Brain microvascular endothelial cell (primary cell): ENCODE measurements around the gene PDE4DIP.
"Not testable (repeated sequence)": the region's sequence is repeated elsewhere in the genome, so short reads cannot be mapped to it uniquely, and the experiment has no call there.

ENCODE experiments used
- DNase-seq: peaks from one replicate; pipeline ENCODE4 v3.0.0-alpha.2; 2020
- H3K27ac ChIP-seq: fragments of 250-450 bp; sonication (Bioruptor Pico); 2 replicates; pipeline ENCODE4 v1.5.1; 2020; ENCODE audit warnings: mild to moderate bottlenecking, moderate library complexity
- H3K27me3 ChIP-seq: fragments of 250-450 bp; sonication (Bioruptor Pico); replicated peaks from 2 replicates; pipeline ENCODE4 v1.5.1; 2020; ENCODE audit warnings: mild to moderate bottlenecking
- H3K36me3 ChIP-seq: fragments of 250-450 bp; sonication (Bioruptor Pico); replicated peaks from 2 replicates; pipeline ENCODE4 v1.5.1; 2020; ENCODE audit warnings: mild to moderate bottlenecking
- H3K4me3 ChIP-seq: 2 replicates; pipeline ENCODE4 v1.5.1; 2011; ENCODE audit warnings: low read depth, mild to moderate bottlenecking, control low read depth, low read length, moderate library complexity
- in situ Hi-C: cut with HindIII; loops from 2 replicates; pipeline ENCODE4 v1.10.0; 2017; ENCODE audit warnings: low sequenced_read_pairs, low pct_ligation_motif_present

Gene PDE4DIP

DNA sequence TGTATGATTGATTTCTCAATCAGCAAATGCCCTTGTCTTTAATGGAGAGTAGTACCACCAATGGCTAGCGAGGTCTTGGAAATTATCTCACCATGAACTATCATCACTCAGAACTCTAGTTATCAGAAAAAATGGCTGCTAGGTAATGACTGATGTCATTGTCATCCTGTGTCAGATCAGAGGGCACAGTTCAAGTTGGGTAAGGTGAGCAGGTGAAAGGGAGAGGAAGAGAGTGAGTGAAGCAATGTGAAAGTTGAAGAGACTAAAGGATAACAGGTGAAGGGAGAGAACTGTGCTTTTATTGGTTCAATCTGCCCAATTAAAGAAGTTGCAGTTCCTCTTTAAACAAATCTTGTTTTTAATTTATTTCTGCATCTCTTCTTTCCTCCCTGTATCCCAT, 76.8 kb downstream of the PDE4DIP start:
- H3K36me3 ChIP-seq, H3K27ac ChIP-seq, in situ Hi-C loops, H3K27me3 ChIP-seq, H3K4me3 ChIP-seq, DNase-seq: not testable (repeated sequence)

DNA sequence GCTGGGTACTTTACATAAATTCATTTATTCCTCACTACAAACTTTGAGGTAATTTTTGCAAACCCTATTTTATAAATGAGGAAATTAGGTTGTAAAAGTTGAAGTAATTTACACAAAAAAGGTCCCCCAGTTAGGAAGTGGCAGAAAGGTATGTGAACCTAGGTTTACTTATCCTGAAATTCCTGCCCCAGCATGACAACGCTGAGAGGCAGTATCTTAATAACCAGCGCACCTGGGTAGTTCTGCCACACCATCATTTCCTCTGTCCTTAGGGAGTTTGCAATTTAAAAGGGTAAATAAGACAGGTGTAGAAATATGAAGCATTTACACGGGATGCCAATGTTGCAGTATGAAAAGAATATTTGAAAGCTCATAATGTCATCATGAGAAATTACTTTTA, 79.6 kb downstream of the PDE4DIP start:
- DNase-seq, H3K27me3 ChIP-seq, H3K36me3 ChIP-seq, in situ Hi-C loops, H3K4me3 ChIP-seq, H3K27ac ChIP-seq: not testable (repeated sequence)

DNA sequence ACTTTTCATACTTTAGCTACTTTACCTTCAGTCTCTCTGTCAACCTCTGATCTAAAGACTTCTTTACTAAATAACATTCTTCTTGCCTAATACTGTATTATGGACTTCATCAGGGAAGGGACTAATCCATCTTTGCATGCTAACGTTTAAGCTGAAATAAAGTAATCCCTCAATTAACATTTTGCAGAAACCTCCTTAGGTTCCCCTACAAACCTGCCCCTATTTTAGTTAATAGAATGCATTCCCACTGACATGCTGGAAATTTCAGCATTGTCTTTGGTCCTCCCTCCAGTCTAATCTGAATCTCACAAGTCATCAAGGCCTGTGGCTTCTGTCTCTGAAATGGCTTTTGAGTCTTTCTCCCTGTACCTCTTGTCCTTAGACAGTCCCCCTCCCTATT, 83.4 kb downstream of the PDE4DIP start:
- H3K4me3 ChIP-seq, DNase-seq, in situ Hi-C loops, H3K27ac ChIP-seq, H3K27me3 ChIP-seq, H3K36me3 ChIP-seq: not testable (repeated sequence)

DNA sequence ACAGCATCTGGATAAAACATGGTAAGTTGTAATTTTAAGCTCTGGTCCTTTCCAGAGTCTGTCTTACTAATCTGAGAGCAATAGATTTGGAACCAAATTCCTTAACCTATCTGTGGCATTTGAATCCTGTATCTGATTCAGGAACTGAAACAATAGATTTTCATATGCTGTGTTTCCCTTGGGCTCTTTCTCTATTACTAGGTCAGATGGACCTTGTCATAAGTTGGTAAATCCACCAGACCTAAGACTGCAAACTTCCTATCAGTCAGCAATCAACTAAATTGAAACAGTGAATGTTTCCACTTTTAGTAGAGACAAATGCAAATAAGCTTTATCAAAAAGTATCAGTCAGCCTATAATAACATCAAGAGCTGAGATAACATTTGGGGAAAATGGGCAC, 85.0 kb downstream of the PDE4DIP start:
- H3K27me3 ChIP-seq, DNase-seq, in situ Hi-C loops, H3K4me3 ChIP-seq, H3K27ac ChIP-seq, H3K36me3 ChIP-seq: not testable (repeated sequence)

DNA sequence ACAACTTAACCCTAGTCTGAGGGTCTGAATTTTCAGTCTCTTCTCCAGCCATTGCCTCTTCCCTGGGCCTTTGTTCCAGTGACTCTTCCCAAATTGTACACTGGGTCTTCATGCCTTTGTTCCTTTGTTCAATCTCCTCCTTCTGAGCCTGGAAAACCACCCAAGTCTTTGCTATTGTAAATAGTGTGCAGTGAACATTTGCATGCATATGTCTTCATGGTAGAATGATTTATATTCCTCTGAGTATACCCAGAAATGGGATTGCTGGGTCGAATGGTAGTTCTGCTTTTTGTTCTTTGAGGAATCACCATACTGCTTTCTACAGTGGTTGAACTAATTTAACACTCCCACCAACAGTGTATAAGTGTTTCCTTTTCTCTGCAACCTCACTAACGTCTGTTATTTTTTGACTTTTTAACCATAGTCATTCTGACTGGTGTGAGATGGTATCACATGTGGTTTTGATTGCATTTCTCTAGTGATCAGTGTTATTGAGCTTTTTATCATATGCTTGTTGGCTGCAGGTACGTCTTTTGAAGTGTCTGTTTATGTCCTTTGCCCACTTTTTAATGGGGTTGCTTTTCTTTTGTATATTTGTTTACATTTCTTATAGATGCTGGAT, 91.3 kb downstream of the PDE4DIP start:
- H3K27me3 ChIP-seq, DNase-seq, H3K36me3 ChIP-seq, H3K27ac ChIP-seq, H3K4me3 ChIP-seq, in situ Hi-C loops: not testable (repeated sequence)

DNA sequence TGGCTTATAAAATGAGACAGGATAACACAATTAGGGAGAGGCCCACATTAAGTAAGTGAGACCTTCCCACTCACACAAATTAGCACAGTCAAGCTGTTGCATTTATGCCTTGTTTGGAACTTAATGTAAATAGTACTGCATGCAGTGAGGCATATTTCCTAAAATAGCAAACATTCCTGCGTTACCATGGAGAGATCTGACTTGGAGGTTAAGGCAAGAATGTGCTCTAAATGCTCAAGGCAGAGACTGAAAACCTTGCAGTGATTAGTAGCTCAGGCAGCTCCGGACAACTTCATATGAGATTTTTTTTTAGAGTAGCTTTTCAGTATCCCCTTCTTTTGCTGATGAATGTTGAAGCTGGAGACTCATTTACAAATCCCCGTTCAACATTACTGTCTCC, 98.7 kb downstream of the PDE4DIP start:
- in situ Hi-C loops, DNase-seq, H3K4me3 ChIP-seq, H3K27ac ChIP-seq, H3K27me3 ChIP-seq, H3K36me3 ChIP-seq: not testable (repeated sequence)

DNA sequence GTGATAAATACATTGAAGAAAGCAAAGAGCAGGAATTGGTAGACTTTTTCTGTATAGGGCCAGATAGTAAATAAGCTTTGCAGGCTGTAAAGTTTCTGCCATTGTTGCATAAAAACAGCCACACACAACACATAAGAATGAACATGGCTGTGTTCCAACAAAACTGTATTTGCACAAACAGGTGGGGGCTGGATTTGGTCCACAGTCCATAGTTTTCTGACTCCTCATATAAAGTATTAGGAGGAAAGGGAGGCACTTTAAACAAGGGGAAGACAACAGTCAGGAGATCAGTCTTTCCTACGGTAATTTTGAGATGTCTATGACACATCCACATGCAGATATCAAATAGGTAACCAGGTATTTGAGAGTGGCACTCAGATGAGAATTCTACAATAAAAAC, 100.9 kb downstream of the PDE4DIP start:
- H3K36me3 ChIP-seq, DNase-seq, H3K27ac ChIP-seq, in situ Hi-C loops, H3K4me3 ChIP-seq, H3K27me3 ChIP-seq: not testable (repeated sequence)

DNA sequence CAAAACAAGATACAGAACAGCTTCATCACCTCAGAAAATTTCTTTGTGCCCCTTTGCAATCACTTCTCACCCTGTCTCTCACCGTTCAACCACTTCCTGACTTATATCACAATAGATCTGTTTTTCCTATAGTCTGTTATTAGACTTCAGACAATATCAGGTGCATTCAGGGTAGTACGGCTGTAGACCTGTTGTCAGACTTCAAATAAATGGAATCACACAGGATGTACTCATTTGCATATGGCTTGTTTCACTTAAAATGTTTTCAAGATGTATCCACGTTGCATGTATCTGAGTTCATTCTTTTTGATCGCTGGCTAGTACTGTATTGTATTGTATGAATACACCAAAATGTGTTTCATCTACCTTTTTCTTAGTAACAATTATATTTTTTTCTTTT, 104.5 kb downstream of the PDE4DIP start:
- in situ Hi-C loops, DNase-seq, H3K4me3 ChIP-seq, H3K36me3 ChIP-seq, H3K27ac ChIP-seq, H3K27me3 ChIP-seq: not testable (repeated sequence)

DNA sequence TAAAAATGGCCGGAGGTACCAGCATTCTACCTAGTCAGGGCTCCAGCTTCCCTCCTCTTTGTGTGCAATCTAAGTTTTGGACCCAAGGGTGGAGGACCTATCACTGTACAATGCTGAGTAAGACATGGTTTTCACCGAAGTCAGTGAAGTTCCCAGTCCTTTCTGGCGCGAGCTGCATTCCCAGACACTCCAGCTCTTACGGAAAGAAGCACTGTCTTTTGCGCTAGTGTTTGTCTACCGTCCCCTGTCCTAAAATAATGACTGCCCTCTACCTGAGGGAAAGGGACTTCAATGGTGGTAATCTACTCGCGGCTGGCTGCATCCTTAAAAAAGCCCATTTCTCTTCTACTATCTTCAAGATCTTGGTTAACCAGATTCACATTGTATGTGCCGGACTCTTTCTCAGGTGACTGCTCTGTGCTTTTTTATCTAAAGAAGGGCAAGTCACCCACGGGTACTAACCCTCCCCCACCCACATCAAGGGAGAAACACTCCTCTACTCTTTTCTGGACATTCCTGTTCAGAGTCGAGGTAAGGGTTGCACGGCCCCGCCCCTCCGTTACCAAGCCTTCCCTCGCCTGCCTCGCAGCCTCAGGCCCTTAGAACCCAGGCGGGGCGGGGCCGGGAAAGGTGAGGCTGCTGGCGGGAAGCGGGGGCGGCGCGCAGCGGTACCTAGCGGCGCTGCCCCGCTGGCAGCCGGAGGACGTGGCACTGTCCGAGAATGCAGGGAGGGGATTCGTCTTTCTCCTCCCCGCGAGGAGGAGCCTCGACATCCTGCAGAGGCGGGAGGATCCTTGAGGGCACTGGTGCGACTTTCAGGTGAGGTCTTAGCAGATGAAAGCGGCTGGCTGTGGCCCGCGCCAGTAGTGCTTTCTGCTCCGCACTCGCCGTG, 107.4 kb downstream of the PDE4DIP start:
- in situ Hi-C loops, H3K27me3 ChIP-seq, H3K36me3 ChIP-seq: not testable (repeated sequence)
- Histone ChIP-seq H3K27ac (peak overlapping the region; percentile 92), H3K4me3 (peak overlapping the region; percentile 55)
- DNase-seq, result peak; percentile 64

DNA sequence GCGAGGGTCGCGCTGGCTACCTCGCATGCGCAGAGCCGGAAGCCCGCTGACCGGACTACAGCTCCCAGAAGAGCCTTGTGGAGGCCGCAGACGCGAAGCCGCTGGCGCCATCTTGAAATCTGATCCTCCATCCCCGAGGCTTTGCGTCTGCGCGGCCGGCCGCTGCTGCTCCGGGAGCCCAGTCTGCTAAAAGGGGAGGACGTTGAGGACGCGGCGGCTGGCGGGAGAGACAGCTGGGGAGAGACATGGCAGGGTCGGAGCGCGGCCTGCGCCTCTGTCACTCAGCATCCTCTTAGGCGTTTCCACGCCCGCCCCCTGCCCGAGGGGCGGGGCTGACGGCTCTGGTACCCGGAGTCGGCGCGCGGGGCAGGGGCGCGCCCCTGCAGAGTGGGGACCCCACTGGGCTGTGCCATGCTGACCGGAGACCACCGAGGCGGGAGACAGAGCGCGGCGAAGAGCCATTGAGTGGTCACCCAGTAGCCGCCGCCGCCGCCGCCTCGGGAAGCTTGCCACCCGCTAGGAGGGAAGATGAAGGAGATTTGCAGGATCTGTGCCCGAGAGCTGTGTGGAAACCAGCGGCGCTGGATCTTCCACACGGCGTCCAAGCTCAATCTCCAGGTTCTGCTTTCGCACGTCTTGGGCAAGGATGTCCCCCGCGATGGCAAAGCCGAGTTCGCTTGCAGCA, 108.2 kb downstream of the PDE4DIP start:
- in situ Hi-C loops, H3K27me3 ChIP-seq, H3K36me3 ChIP-seq: not testable (repeated sequence)
- DNase-seq, result peak; percentile 76
- peak overlapping the region; percentile 63 for H3K4me3 ChIP-seq
- peak overlapping the region; percentile 92 for H3K27ac ChIP-seq

DNA sequence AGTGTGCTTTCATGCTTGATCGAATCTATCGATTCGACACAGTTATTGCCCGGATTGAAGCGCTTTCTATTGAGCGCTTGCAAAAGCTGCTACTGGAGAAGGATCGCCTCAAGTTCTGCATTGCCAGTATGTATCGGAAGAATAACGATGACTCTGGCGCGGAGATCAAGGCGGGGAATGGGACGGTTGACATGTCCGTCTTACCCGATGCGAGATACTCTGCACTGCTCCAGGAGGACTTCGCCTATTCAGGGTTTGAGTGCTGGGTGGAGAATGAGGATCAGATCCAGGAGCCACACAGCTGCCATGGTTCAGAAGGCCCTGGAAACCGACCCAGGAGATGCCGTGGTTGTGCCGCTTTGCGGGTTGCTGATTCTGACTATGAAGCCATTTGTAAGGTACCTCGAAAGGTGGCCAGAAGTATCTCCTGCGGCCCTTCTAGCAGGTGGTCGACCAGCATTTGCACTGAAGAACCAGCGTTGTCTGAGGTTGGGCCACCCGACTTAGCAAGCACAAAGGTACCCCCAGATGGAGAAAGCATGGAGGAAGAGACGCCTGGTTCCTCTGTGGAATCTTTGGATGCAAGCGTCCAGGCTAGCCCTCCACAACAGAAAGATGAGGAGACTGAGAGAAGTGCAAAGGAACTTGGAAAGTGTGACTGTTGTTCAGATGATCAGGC, 108.8 kb downstream of the PDE4DIP start:
- peak overlapping the region; percentile 63 for H3K4me3 ChIP-seq
- peak; percentile 25 for DNase-seq
- H3K27me3 ChIP-seq, H3K27ac ChIP-seq, H3K36me3 ChIP-seq, in situ Hi-C loops: not testable (repeated sequence)

DNA sequence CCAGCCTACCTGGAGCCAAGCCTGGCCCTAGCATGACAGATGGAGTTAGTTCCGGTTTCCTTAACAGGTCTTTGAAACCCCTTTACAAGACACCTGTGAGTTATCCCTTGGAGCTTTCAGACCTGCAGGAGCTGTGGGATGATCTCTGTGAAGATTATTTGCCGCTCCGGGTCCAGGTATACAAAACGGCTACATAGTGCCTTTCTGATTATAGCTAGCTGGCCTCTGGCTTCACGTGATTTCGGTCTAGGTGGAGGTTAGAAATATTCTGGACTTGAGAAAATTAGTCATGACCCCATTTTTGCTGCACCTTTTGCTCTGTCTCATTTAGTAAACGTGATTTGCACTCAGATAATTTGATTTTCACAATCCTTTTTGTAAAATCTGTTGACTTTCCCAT, 109.5 kb downstream of the PDE4DIP start:
- DNase-seq, in situ Hi-C loops: not testable (repeated sequence)
- H3K4me3 ChIP-seq, result peak overlapping the region; percentile 28

DNA sequence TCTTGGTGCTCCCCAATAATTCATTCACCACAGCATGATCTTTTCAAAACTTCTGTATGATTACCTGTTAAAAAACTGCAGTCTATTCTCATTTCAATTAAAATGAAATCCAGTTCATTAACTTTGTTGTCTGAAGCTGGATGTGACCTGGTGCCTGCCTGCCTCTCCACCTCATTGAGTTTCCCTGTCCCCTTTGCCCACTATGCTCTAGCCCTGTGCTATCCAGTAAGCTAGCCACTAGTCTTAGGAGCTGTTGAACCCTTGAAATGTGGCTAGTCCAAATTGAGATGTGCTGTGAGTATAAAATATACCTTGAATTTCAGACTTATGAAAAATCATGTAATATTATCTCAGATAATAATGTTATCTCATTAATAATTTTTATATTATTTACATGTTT, 114.1 kb downstream of the PDE4DIP start:
- DNase-seq, H3K27me3 ChIP-seq, H3K36me3 ChIP-seq, in situ Hi-C loops, H3K4me3 ChIP-seq, H3K27ac ChIP-seq: not testable (repeated sequence)

More for the DNA sequence above, 109.5 kb downstream of the PDE4DIP start:
- H3K36me3 ChIP-seq, H3K27me3 ChIP-seq, H3K27ac ChIP-seq: not testable (repeated sequence)
